ENCODE results near the gene CDH26.

GRCh38 chr20:60034231-60035110, 76.2 kb downstream of the CDH26 start:
- TF ChIP-seq SP1 (IDR thresholded peaks at IDR 0.05; ENCODE audit: low read depth, low read length), result no peak
- no peak for TF ChIP-seq CHD1 (IDR thresholded peaks at IDR 0.05; ENCODE audit: low read depth, low read length)
- TF ChIP-seq REST (IDR thresholded peaks at IDR 0.05; ENCODE audit: low read depth, low read length), result no peak
- no peak for TF ChIP-seq ZZZ3 (IDR thresholded peaks at IDR 0.05; ENCODE audit: control insufficient read depth, insufficient read length, low read depth)
- no peak for TF ChIP-seq RAD21 (IDR thresholded peaks at IDR 0.05; ENCODE audit: insufficient read depth, low read depth, low read length)
- no peak for TF ChIP-seq EP300 (IDR thresholded peaks at IDR 0.05; ENCODE audit: borderline replicate concordance in 1 of 2, control insufficient read depth in 1 of 2, low read depth in 2 of 2, low read length in 2 of 2)
- TF ChIP-seq POLR2A (IDR thresholded peaks at IDR 0.05; ENCODE audit: low read depth, low read length), result no peak
- TF ChIP-seq POLR2AphosphoS2 (IDR thresholded peaks at IDR 0.05; ENCODE audit: low read depth, low read length), result no peak
- no peak for TF ChIP-seq ZBTB11 (CRISPR knock-in tag; IDR thresholded peaks at IDR 0.05)
- no peak for TF ChIP-seq FOXM1 (IDR thresholded peaks at IDR 0.05; ENCODE audit: low read depth, low read length)
- no peak for TF ChIP-seq FOS (IDR thresholded peaks at IDR 0.05; ENCODE audit: borderline replicate concordance, extremely low read depth, insufficient read length)
- TF ChIP-seq CTCF (IDR thresholded peaks at IDR 0.05 in 2 of 3, conservative IDR thresholded peaks at IDR 0.05 in 1 of 3; ENCODE audit: control insufficient read depth in 2 of 3, extremely low read depth in 1 of 3, insufficient read depth in 1 of 3, low read depth in 3 of 3, low read length in 3 of 3), result no peak
